Measurements from ENCODE around the gene MXI1.

The MXI1 gene

DNA sequence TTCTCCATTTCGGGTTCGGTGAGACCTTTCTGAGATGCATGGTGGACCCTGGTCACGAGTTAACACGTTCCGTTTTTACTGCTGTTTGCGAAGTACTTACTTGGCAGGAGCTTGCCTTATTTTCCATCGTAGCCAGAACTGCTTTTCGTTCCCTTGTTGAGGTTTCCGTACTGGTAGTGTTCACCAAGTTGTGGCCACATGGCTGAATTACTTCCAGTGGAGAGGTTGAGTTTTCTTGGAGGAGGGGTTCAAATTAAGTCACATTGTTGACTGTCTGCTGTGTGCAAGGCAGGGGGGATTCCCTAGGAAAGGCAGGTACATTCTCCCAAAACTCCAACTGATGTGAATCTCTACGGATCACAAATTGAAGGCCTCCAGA is 4.0 kb downstream of the MXI1 start:
- H3K4me3 ChIP-seq (ENCODE audit: low read length): peak overlapping the region; percentile 76
- peaks cover 3% of the 10 kb centered on the region; the same call in 1 of the 2 replicates for H3K27me3 ChIP-seq (ENCODE audit: control insufficient read depth, low read length)
- peaks cover 9% of the 10 kb centered on the region for H3F3A ChIP-seq (ENCODE audit: control insufficient read depth, insufficient read depth)
- H4K20me1 ChIP-seq (ENCODE audit: control insufficient read depth, insufficient read depth, low read depth, low read length): no peaks in the 10 kb centered on the region
- H3K79me2 ChIP-seq (ENCODE audit: control insufficient read depth, low read length): peaks cover 24% of the 10 kb centered on the region
- H3K4me1 ChIP-seq (ENCODE audit: control insufficient read depth, low read length): peaks cover 66% of the 10 kb centered on the region
- H3K9me3 ChIP-seq (ENCODE audit: control insufficient read depth, insufficient read depth, low read length): no peaks in the 10 kb centered on the region
- TF ChIP-seq EZH2phosphoT487 (IDR thresholded peaks at IDR 0.05; ENCODE audit: borderline replicate concordance, low read length): no peak
- no peak for TF ChIP-seq CTCF (IDR thresholded peaks at IDR 0.05; ENCODE audit: low read depth, low read length, poor library complexity, severe bottlenecking)
- H3K36me3 ChIP-seq (ENCODE audit: control insufficient read depth, low read length): no peaks in the 10 kb centered on the region
- no peaks in the 10 kb centered on the region for H3K9me2 ChIP-seq (replicated peaks; ENCODE audit: control insufficient read depth, low read length)
- peak overlapping the region; percentile 80 for H3K4me2 ChIP-seq (ENCODE audit: low read length)
- H3K27ac ChIP-seq (ENCODE audit: low read depth, low read length): no peak overlapping the region

- H3F3A ChIP-seq (ENCODE audit: control insufficient read depth, insufficient read depth): peaks cover 6% of the 10 kb centered on the region
- TF ChIP-seq CTCF (IDR thresholded peaks at IDR 0.05; ENCODE audit: low read depth, low read length, poor library complexity, severe bottlenecking) (no peak), EZH2phosphoT487 (IDR thresholded peaks at IDR 0.05; ENCODE audit: borderline replicate concordance, low read length) (no peak)
- peaks cover 28% of the 10 kb centered on the region for H3K79me2 ChIP-seq (ENCODE audit: control insufficient read depth, low read length)
- H3K4me1 ChIP-seq (ENCODE audit: control insufficient read depth, low read length): peaks cover 57% of the 10 kb centered on the region
- H3K36me3 ChIP-seq (ENCODE audit: control insufficient read depth, low read length): no peaks in the 10 kb centered on the region
- H3K4me3 ChIP-seq (ENCODE audit: low read length): peak overlapping the region; percentile 76
- H4K20me1 ChIP-seq (ENCODE audit: control insufficient read depth, insufficient read depth, low read depth, low read length): no peaks in the 10 kb centered on the region
- no peaks in the 10 kb centered on the region for H3K9me2 ChIP-seq (replicated peaks; ENCODE audit: control insufficient read depth, low read length)
- no peaks in the 10 kb centered on the region for H3K9me3 ChIP-seq (ENCODE audit: control insufficient read depth, insufficient read depth, low read length)
- 0 out of 2 replicates have a peak overlapping the region, but pooled peaks have one; percentile 6 for H3K27ac ChIP-seq (ENCODE audit: low read depth, low read length)
- H3K4me2 ChIP-seq (ENCODE audit: low read length): peak overlapping the region; percentile 80
- no peaks in the 10 kb centered on the region for H3K27me3 ChIP-seq (ENCODE audit: control insufficient read depth, low read length)
Observed at GRCh38 chr10:110212119-110213006, 5.0 kb downstream of the MXI1 start.

DNA sequence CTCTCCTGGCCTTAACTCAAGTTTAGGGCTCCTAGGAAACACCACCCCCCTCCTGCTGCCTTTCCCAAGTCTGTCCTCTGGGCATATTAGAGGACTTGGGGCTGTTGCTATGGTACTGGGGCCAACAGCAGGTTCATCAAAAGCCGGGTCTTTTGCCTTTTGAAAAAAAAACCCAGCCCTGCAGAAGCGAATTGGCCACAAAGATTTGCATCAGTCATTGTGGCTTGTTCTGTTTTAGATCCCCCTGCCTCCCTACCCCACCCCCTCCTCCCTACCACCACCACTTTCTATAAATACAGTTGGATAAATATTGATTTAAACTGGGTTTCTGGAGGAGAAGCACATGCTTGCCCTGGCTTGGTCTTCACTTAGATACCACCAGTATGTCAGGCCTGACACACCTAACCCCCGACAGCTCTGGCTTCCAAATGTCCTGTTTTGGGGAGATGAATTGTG is 7.0 kb downstream of the MXI1 start:
- H3K27me3 ChIP-seq (ENCODE audit: control insufficient read depth, low read length): no peaks in the 10 kb centered on the region
- peaks cover 6% of the 10 kb centered on the region for H3F3A ChIP-seq (ENCODE audit: control insufficient read depth, insufficient read depth)
- H4K20me1 ChIP-seq (ENCODE audit: control insufficient read depth, insufficient read depth, low read depth, low read length): no peaks in the 10 kb centered on the region
- H3K9me2 ChIP-seq (replicated peaks; ENCODE audit: control insufficient read depth, low read length): no peaks in the 10 kb centered on the region
- H3K4me1 ChIP-seq (ENCODE audit: control insufficient read depth, low read length): peaks cover 58% of the 10 kb centered on the region
- no peaks in the 10 kb centered on the region for H3K9me3 ChIP-seq (ENCODE audit: control insufficient read depth, insufficient read depth, low read length)
- no peak for TF ChIP-seq CTCF (IDR thresholded peaks at IDR 0.05; ENCODE audit: low read depth, low read length, poor library complexity, severe bottlenecking)
- TF ChIP-seq EZH2phosphoT487 (IDR thresholded peaks at IDR 0.05; ENCODE audit: borderline replicate concordance, low read length): no peak
- H3K36me3 ChIP-seq (ENCODE audit: control insufficient read depth, low read length): no peaks in the 10 kb centered on the region
- H3K4me2 ChIP-seq (ENCODE audit: low read length): peak overlapping the region; percentile 65
- H3K27ac ChIP-seq (ENCODE audit: low read depth, low read length): no peak overlapping the region
- peak overlapping the region; percentile 38 for H3K4me3 ChIP-seq (ENCODE audit: low read length)
- peaks cover 28% of the 10 kb centered on the region for H3K79me2 ChIP-seq (ENCODE audit: control insufficient read depth, low read length)
